Suprapubic skin (tissue), 4 donors: Measurements from ENCODE around the gene ZNF512B. TPM values are rescaled to one million over a fixed set of nuclear protein-coding genes. Genes with fewer than 3 reads are reported as not detected.
A peak's percentile ranks its signal among the peaks of the same experiment; 100 is the strongest.
"Not testable (repeated sequence)": the region's sequence is repeated elsewhere in the genome, so short reads cannot be mapped to it uniquely, and the experiment has no call there.

Experiments used
- DNase-seq, 2 donors: peaks; one replicate each; pipeline ENCODE4 v3.0.0-alpha.2; 2019; ENCODE audit warnings: low spot score in 2 of 2
- H3K27ac ChIP-seq: fragments of 200-600 bp; sonication (generic); one replicate; pipeline ENCODE4 v1.5.1; 2019
- H3K27me3 ChIP-seq: fragments of 200-600 bp; sonication (generic); one replicate; pipeline ENCODE4 v1.5.1; 2019
- H3K36me3 ChIP-seq: fragments of 200-600 bp; sonication (generic); one replicate; pipeline ENCODE4 v1.5.1; 2019
- H3K4me1 ChIP-seq: fragments of 200-600 bp; sonication (generic); one replicate; pipeline ENCODE4 v1.5.1; 2019
- H3K4me3 ChIP-seq: fragments of 200-600 bp; sonication (generic); one replicate; pipeline ENCODE4 v1.5.1; 2019; ENCODE audit warnings: mild to moderate bottlenecking
- H3K9me3 ChIP-seq: fragments of 200-600 bp; sonication (generic); one replicate; pipeline ENCODE4 v1.5.1; 2019
- CTCF ChIP-seq, 2 donors: fragments of 200-600 bp in 1 of 2; fragments of 450-650 bp in 1 of 2; sonication (generic) in 1 of 2; IDR thresholded peaks; one replicate each; pipeline ENCODE4 v1.5.1; 2016 to 2019; ENCODE audit warnings: antibody characterized with exemption in 2 of 2, mild to moderate bottlenecking in 1 of 2, moderate library complexity in 1 of 2
- EP300 ChIP-seq: sonication (generic); formaldehyde crosslinking; IDR thresholded peaks from one replicate; pipeline ENCODE4 v1.6.1; 2017; ENCODE audit warnings: antibody characterized with exemption
- POLR2A ChIP-seq, 2 donors: fragments of 450-650 bp; IDR thresholded peaks; one replicate each; pipeline ENCODE4 v1.6.1; 2017; ENCODE audit warnings: antibody characterized with exemption in 2 of 2, mild to moderate bottlenecking in 2 of 2, moderate library complexity in 2 of 2
- POLR2AphosphoS5 ChIP-seq, 3 donors: sonication (generic); formaldehyde crosslinking; IDR thresholded peaks; one replicate each; pipeline ENCODE4 v1.6.1; 2017; ENCODE audit warnings: antibody characterized with exemption in 3 of 3
- WGBS: methylation state at CpG from one replicate; pipeline ENCODE4 v1.1.5; 2018; 5-methylcytosine and 5-hydroxymethylcytosine counted together
- total RNA-seq, 4 donors: library from RNA; depleted of rRNA; stranded (reverse); fragments of >200 nt; gene quantifications; one replicate each; pipeline ENCODE4 v1.1.0, GENCODE V29; 2016

The ZNF512B gene
- total RNA-seq, 4 donors from 2014 or later, result 17.7 to 32.4 (median 24.3) TPM

GRCh38 chr20:63964412-63964811 lies 5.3 kb downstream of the ZNF512B start:
- peaks cover 13% of the 10 kb centered on the region for H3K4me1 ChIP-seq
- 97% methylated on average over 10 of the region's 16 CpGs for WGBS
- H3K27me3 ChIP-seq, result no peaks in the 10 kb centered on the region
- peak in 1 of 2 donors; percentile 62 for DNase-seq
- H3K36me3 ChIP-seq, result peaks cover 73% of the 10 kb centered on the region
- no peaks in the 10 kb centered on the region for H3K9me3 ChIP-seq
- no peak overlapping the region for H3K27ac ChIP-seq
- no peak overlapping the region for H3K4me3 ChIP-seq
- no peak for TF ChIP-seq POLR2A (IDR thresholded peaks at IDR 0.05)

GRCh38 chr20:63963784-63964301 lies 5.9 kb downstream of the ZNF512B start:
- H3K9me3 ChIP-seq, result no peaks in the 10 kb centered on the region
- 100% methylated on average over 2 of the region's 16 CpGs for WGBS
- H3K27ac ChIP-seq, result no peak overlapping the region
- DNase-seq, result peak in 1 of 2 donors; percentile 52
- no peaks in the 10 kb centered on the region for H3K27me3 ChIP-seq
- no peak for TF ChIP-seq POLR2A (IDR thresholded peaks at IDR 0.05)
- no peak for TF ChIP-seq CTCF (IDR thresholded peaks at IDR 0.05)
- TF ChIP-seq POLR2AphosphoS5 (IDR thresholded peaks at IDR 0.05), result no peak
- TF ChIP-seq EP300, result no peak
- no peak overlapping the region for H3K4me3 ChIP-seq
- H3K4me1 ChIP-seq, result peaks cover 8% of the 10 kb centered on the region
- H3K36me3 ChIP-seq, result peaks cover 78% of the 10 kb centered on the region

- Histone ChIP-seq H3K27me3 (no peaks in the 10 kb centered on the region), H3K27ac (no peak overlapping the region), H3K36me3 (peaks cover 78% of the 10 kb centered on the region), H3K4me1 (peaks cover 5% of the 10 kb centered on the region), H3K4me3 (no peak overlapping the region), H3K9me3 (no peaks in the 10 kb centered on the region)
- DNase-seq, result no peak
- no CpG with 5 or more reads among the region's 27 CpGs for WGBS
- TF ChIP-seq CTCF (IDR thresholded peaks at IDR 0.05), result no peak
- TF ChIP-seq POLR2A (IDR thresholded peaks at IDR 0.05), result no peak
- no peak for TF ChIP-seq EP300
- TF ChIP-seq POLR2AphosphoS5 (IDR thresholded peaks at IDR 0.05), result no peak
Measured at GRCh38 chr20:63963348-63963741, 6.4 kb downstream of the ZNF512B start.

GRCh38 chr20:63962426-63963347 lies 7.0 kb downstream of the ZNF512B start:
- H3K36me3 ChIP-seq, result peaks cover 76% of the 10 kb centered on the region
- 87% methylated on average over 9 of the region's 61 CpGs for WGBS
- TF ChIP-seq POLR2A (IDR thresholded peaks at IDR 0.05) (no peak), CTCF (IDR thresholded peaks at IDR 0.05) (no peak), EP300 (no peak), POLR2AphosphoS5 (IDR thresholded peaks at IDR 0.05) (no peak)

GRCh38 chr20:63961664-63962425 lies 7.9 kb downstream of the ZNF512B start:
- Histone ChIP-seq H3K36me3 (peaks cover 67% of the 10 kb centered on the region), H3K4me3 (no peak overlapping the region), H3K9me3 (no peaks in the 10 kb centered on the region), H3K27me3 (no peaks in the 10 kb centered on the region), H3K27ac (no peak overlapping the region), H3K4me1 (peaks cover 17% of the 10 kb centered on the region)
- 90% methylated on average over 2 of the region's 26 CpGs for WGBS
- TF ChIP-seq POLR2A (IDR thresholded peaks at IDR 0.05), result no peak
- TF ChIP-seq POLR2AphosphoS5 (IDR thresholded peaks at IDR 0.05), result no peak
- TF ChIP-seq EP300, result no peak
- DNase-seq, result no peak

More at GRCh38 chr20:63962426-63963347, 7.0 kb downstream of the ZNF512B start:
- H3K4me3 ChIP-seq, result no peak overlapping the region
- H3K4me1 ChIP-seq, result peaks cover 9% of the 10 kb centered on the region
- no peak overlapping the region for H3K27ac ChIP-seq
- DNase-seq, result no peak
- no peaks in the 10 kb centered on the region for H3K27me3 ChIP-seq
- H3K9me3 ChIP-seq, result no peaks in the 10 kb centered on the region

- peaks cover 58% of the 10 kb centered on the region for H3K36me3 ChIP-seq
- not testable (repeated sequence) for H3K9me3 ChIP-seq, H3K4me3 ChIP-seq, H3K27me3 ChIP-seq, DNase-seq, H3K27ac ChIP-seq
- WGBS, result 91% methylated on average over 12 of the region's 15 CpGs
- H3K4me1 ChIP-seq, result peaks cover 18% of the 10 kb centered on the region
Measured at GRCh38 chr20:63960654-63961621, 8.8 kb downstream of the ZNF512B start.
